ENCODE results near the gene LRRC8D. TPM values are rescaled to one million over a fixed set of nuclear protein-coding genes. Genes with fewer than 3 reads are reported as not detected.

The LRRC8D gene
- total RNA-seq, 1 experiment from 2014 or later = 22.2 TPM

DNA sequence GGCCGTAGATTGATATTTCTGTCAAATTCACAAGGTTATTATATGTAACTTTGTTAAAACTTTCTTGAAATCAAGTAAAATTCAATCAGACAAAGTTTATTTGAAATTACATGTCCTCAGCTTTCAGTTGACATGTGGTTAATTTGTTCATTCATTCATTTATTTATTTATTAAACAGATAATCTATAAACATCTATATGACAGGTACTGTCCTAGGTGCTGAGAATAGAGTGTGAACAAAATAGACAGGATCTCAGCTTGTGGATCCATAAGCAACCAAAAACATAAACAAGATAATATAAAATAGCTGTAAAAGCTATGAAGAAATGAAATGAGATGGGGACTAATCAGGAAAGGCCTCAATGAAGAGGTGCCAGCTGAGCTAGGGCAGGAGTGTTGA, 72.0 kb downstream of the LRRC8D start:
- no peak for DNase-seq (ENCODE audit: low read depth)

DNA sequence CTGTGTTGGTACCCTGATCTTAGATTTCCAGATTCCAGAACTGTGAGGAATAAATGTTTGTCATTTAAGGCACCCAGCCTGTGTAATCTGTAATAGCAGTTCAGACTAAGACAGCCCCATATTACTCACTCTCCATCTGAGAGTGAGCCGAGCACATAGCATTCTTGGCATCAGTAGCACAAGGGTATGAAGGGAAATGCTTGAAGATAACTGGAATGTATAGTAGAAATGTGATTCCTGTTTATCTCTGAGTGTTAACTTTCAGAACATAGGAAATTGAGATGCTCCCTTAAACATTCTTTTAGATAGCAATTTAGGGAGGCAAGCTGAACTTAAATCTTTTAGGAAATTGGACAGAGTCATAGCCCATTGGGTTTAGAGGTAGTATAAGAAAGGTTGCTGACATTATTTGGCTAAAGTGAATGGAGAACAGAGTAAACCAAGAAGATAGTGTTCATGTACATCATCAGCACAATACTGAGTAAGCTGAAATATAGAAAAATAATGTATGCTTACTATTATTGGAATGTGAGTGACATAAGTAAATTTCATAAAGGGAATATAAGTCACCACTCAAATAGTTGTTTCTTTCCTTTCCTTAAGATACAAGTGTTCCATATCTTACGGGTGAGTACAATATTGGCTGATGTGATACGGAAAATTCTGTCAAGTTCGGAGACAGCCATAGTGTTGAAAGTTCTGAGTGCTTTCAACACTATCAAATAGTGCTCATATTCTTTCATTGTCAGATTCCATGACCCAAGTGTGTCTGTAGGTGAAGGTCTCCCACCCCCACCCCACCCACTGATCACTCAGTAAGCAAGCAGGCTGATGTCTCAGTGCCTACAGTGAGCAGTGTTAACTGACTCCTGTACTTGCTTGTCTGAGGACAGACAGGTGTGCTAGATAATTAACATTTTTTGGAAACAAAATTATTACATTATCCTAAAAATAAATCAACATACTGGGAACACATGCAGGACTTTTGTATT, 73.7 kb downstream of the LRRC8D start:
- peak; percentile 72 for DNase-seq (ENCODE audit: low read depth)

- DNase-seq (ENCODE audit: low read depth) = no peak
Measured at GRCh38 chr1:89896105-89896942, 75.5 kb downstream of the LRRC8D start.

- no peak for DNase-seq (ENCODE audit: low read depth)
Measured at GRCh38 chr1:89897347-89898133, 76.7 kb downstream of the LRRC8D start.

DNA sequence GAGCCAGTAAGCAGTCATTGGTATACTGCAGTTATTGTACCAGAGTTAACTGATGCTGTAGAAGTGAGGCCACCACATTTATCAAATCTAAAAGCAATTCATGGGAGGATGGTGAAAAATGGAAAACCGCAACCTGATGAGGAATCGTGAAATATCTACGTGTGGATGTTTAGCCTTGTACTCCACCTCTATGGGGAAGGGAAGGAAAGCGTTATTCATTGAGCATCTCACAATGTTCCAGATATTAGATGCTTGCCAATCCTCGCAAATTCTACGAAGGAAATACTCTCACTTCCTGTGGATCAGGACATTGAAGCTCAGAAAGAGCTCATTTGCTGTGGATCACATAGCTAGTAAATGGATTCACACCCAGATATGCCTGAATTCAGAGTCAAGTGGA, 77.3 kb downstream of the LRRC8D start:
- DNase-seq (ENCODE audit: low read depth) = no peak

DNA sequence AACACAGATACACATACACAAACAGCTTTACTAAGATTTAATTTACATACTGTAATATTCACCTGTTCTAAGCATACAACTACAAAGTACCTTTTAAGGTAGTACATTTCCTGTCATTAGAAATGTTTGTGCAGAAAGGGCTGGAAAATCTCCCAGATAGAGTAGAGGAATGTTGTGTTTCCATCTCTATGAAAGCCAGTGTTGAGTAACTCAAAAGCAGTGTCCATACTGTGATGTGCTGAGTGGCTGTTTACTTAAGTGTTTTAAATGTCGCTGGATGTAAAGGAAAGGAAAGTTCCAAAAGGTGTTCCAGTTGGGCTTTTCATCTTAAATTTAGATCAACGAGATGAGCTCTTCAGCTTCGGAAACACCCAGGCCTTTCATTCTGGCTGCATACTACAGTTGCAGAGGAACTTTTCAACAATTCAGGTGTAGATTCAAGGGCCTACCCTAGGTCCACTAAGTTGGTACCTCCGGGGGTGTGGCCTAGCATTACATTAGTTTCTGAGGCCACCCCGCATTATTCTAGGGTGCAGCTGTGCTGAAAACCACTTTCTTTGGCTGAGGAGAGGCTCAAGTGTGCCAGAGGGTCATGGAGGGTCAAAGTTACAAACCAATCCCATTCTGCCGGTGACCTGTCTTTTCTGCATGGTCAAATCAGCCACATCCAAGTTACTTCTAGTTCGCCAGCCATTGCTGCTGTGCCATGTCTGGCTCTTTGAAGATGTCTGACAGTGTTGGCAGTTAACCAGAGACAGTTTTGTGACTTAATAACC, 78.1 kb downstream of the LRRC8D start:
- DNase-seq (ENCODE audit: low read depth) = no peak

DNA sequence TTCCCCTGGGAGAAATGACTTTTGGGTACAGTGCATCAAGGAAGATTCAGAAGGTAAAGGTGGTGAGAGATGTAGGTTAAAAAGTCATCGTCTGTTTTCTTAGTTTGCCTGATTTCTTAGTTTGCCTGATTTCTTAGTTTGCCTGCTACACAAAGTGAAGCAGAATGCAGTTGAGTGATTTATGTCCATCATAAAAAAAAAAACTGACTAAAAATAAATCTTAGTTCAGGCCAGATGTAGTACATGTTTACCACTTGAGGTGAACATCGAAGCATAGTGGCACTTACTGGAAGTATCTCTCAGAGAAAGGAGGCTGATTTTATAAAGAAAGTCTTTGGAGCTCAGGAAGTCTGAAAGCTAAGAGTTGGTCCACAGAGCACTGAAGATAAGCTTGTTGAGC, 79.5 kb downstream of the LRRC8D start:
- no peak for DNase-seq (ENCODE audit: low read depth)

DNA sequence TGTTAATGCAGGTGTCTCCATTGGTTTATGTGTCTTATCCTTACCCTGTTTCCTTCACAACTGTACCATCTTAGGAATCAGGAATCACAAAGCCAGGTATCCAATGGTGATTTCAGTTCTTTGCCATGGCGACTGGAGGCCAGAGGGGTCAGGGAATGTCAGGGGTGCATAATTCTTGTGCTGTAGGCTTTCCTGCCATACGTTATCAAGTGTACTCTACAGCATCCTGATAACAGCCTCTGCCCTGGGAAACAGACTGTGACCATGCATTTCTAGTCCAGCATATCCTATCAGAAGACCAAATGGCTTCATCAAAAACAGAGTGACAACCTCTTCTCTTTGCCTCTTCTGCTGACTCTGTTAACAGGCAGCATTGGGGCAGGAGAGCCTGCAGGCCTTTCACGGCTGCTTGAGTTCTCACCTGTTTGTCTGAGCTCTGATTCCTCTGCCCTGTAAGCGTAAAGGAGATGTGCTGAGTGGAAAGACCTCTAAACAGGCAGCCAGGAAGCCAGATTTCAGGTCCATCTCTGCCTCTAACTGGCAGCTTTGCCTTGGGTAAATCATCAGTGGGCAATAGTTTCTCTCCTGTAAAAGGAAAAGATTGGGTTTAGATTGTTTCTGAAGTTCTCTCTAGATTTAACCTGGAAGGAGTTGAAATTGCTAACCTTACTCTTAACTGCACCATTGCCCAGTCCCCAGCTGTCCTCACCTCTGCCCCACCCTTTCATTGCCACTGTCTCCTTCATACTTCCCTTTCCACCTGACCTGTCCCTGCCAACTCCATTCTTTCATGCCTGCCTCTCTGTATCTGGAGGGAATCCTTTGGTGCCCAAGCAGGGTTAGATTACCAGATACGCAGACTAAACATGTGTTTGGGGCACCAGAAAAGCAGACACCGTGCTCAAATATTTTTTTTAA, 80.2 kb downstream of the LRRC8D start:
- no peak for DNase-seq (ENCODE audit: low read depth)

GRCh38 chr1:89901957-89902669, 81.3 kb downstream of the LRRC8D start:
- no peak for DNase-seq (ENCODE audit: low read depth)

DNA sequence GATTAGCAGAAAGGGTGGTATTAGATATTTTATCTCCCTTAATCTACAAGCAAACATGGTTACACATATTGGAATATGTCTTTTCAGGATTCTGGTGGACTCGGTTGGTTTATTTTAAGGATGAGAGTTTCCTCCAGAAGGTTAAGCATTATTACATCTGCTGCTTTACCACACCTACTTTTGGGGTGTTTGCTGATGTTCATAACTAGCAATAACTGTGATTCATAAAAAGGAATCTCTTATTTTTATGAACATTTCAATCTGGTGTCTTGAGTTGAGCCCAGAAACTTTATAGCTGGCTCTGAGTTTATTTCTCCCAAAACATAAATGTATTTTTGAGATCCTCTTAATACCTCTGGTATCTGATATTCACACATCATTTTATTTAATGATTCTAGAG, 82.7 kb downstream of the LRRC8D start:
- DNase-seq (ENCODE audit: low read depth) = no peak

- DNase-seq (ENCODE audit: low read depth) = no peak
Measured at GRCh38 chr1:89904219-89904980, 83.6 kb downstream of the LRRC8D start.

- DNase-seq (ENCODE audit: low read depth) = no peak
Measured at GRCh38 chr1:89905395-89906058, 84.7 kb downstream of the LRRC8D start.

- DNase-seq (ENCODE audit: low read depth) = no peak
Measured at GRCh38 chr1:89906088-89906487, 85.3 kb downstream of the LRRC8D start.

DNA sequence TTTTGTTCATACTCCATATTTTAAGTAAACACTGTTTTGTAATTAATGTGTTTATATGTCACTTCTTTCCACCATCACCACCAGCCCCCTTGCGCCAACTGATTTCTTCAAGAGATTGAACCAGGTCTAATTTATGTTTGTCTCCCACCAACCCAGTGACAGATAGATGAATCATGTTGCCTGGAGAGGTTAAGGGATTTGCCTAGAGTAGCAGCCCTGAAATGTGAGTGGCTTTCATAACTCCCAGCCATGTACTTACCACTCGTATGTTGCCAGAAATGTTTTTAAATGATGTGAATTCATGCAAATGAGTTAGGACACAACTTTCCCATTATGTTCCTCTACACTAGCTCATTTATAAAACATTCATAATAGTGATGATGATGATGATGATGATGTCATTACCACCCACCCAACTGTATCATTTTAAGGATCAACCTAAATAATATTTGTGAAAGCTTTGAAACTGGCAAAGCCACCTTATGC, 86.9 kb downstream of the LRRC8D start:
- DNase-seq (ENCODE audit: low read depth) = peak; percentile 84

- no peak for DNase-seq (ENCODE audit: low read depth)
Measured at GRCh38 chr1:89908273-89908671, 87.4 kb downstream of the LRRC8D start.

GRCh38 chr1:89908672-89909436, 88.0 kb downstream of the LRRC8D start:
- DNase-seq (ENCODE audit: low read depth) = peak; percentile 32

DNA sequence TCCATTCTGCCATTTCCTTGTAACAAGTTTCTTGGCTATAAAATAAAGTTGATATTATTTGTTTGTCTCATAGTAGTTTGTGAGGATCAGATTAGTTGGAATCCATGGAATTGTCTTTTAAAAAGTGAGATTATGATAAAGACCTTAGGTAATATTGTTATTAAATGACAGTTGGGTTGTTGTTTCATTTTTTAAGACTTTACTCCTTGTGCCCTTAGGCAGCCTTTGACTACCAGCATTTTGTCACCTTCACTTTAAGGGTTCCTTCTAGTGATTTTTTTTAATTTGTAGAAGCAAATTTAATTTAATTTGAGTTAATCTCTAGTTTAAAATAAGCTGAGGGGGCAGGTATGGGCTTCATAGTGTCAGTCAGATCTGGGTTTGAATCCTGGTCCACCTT, 89.4 kb downstream of the LRRC8D start:
- no peak for DNase-seq (ENCODE audit: low read depth)

Measured in HT1080 (cell line).